OCI-LY3 (cell line): ENCODE data around the gene MKNK1.

Experiments
- H2AFZ ChIP-seq: fragments of 200-600, 300-600 bp; shearing (Covaris generic); 2 replicates; pipeline ENCODE4 v1.6.0; 2014; ENCODE audit warnings: antibody characterized with exemption, low read depth, low read length
- H3K27ac ChIP-seq: fragments of 200-600, 300-600 bp; sonication (generic); 2 replicates; pipeline ENCODE4 v1.5.1; 2014; ENCODE audit warnings: mild to moderate bottlenecking, low read length, moderate library complexity, mixed read lengths
- H3K27me3 ChIP-seq: fragments of 200-600, 300-600 bp; sonication (generic); 2 replicates; pipeline ENCODE4 v1.6.1; 2014; ENCODE audit warnings: low read depth, low read length, mixed read lengths
- H3K36me3 ChIP-seq: fragments of 200-600, 300-600 bp; sonication (generic); replicated peaks from 2 replicates; pipeline ENCODE3; 2014; ENCODE audit warnings: low read depth, low read length, mixed read lengths
- H3K4me1 ChIP-seq: fragments of 300-600, 200-600 bp; sonication (generic); 2 replicates; pipeline ENCODE4 v1.6.1; 2014; ENCODE audit warnings: low read length, mixed read lengths
- H3K4me2 ChIP-seq: fragments of 200-600, 300-600 bp; sonication (generic); 2 replicates; pipeline ENCODE4 v1.6.1; 2014; ENCODE audit warnings: low read length, mixed read lengths
- H3K4me3 ChIP-seq: fragments of 300-600, 200-600 bp; sonication (generic); 2 replicates; pipeline ENCODE4 v1.5.1; 2014; ENCODE audit warnings: antibody characterized with exemption, mild to moderate bottlenecking, low read length, moderate library complexity
- H3K79me2 ChIP-seq: fragments of 300-600, 200-600 bp; shearing (Covaris generic); 2 replicates; pipeline ENCODE4 v1.6.1; 2014; ENCODE audit warnings: mild to moderate bottlenecking, low read length, mixed read lengths
- H3K9ac ChIP-seq: fragments of 300-600, 200-600 bp; shearing (Covaris generic); 2 replicates; pipeline ENCODE4 v1.6.0; 2014; ENCODE audit warnings: mild to moderate bottlenecking, low read length, moderate library complexity
- H3K9me3 ChIP-seq: fragments of 200-600, 300-600 bp; shearing (Covaris generic); 2 replicates; pipeline ENCODE4 v1.6.1; 2014; ENCODE audit warnings: low read length, mixed read lengths; ENCODE audit not compliant: insufficient read depth
- H4K20me1 ChIP-seq: fragments of 200-600, 300-600 bp; sonication (generic); 2 replicates; pipeline ENCODE4 v1.6.1; 2016; ENCODE audit warnings: low read length, mixed read lengths; ENCODE audit not compliant: insufficient read depth
- CTCF ChIP-seq: fragments of 200-600, 300-600 bp; sonication (generic); IDR thresholded peaks from 2 replicates; pipeline ENCODE4 v1.5.1; 2014; ENCODE audit warnings: antibody characterized with exemption, low read length, low read depth
- EZH2phosphoT487 ChIP-seq: fragments of 200-600 bp; shearing (Covaris generic); IDR thresholded peaks from 2 replicates; pipeline ENCODE4 v1.6.1; 2018; ENCODE audit warnings: antibody characterized with exemption, mixed run types, low read depth

The MKNK1 gene

GRCh38 chr1:46581681-46582455 lies 22.2 kb downstream of the MKNK1 start:
- no peaks in the 10 kb centered on the region for H3K4me1 ChIP-seq
- no peaks in the 10 kb centered on the region for H3K36me3 ChIP-seq
- H4K20me1 ChIP-seq = no peaks in the 10 kb centered on the region
- no peaks in the 10 kb centered on the region for H3K27me3 ChIP-seq
- no peak overlapping the region for H3K9ac ChIP-seq
- no peak overlapping the region for H3K4me3 ChIP-seq
- no peaks in the 10 kb centered on the region for H3K79me2 ChIP-seq
- no peak overlapping the region for H2AFZ ChIP-seq
- H3K4me2 ChIP-seq = no peak overlapping the region
- no peaks in the 10 kb centered on the region for H3K9me3 ChIP-seq
- H3K27ac ChIP-seq = no peak overlapping the region
- TF ChIP-seq CTCF (no peak), EZH2phosphoT487 (no peak)

GRCh38 chr1:46580140-46580903 lies 23.7 kb downstream of the MKNK1 start:
- Histone ChIP-seq H3K9me3 (no peaks in the 10 kb centered on the region), H3K36me3 (no peaks in the 10 kb centered on the region), H3K79me2 (no peaks in the 10 kb centered on the region), H2AFZ (no peak overlapping the region), H4K20me1 (no peaks in the 10 kb centered on the region), H3K9ac (no peak overlapping the region), H3K4me3 (no peak overlapping the region), H3K4me2 (no peak overlapping the region), H3K27me3 (no peaks in the 10 kb centered on the region), H3K4me1 (no peaks in the 10 kb centered on the region), H3K27ac (no peak overlapping the region)
- no peak for TF ChIP-seq CTCF
- TF ChIP-seq EZH2phosphoT487 = no peak

DNA sequence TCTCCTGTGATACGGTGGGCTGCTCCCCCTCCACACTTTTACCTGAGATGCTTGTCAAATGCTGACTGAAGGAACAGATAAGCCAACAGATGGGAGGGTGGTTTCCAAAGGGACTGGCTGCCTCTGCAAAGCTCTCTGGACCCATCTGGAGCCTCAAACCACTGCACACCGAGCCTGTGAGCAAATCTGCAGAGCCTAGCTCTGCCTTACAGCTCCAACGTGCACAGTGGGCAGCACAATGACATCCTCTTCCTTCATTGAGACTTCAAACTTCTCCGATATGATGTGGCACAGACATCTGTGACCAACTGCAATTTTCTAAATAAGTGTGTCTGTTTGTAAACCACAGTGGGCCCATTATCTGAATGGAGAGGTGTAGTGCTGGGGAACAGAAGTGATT lies 26.4 kb downstream of the MKNK1 start:
- Histone ChIP-seq H3K4me1 (no peaks in the 10 kb centered on the region), H3K4me3 (no peak overlapping the region), H4K20me1 (no peaks in the 10 kb centered on the region), H2AFZ (no peak overlapping the region), H3K4me2 (no peak overlapping the region), H3K27ac (no peak overlapping the region), H3K9ac (no peak overlapping the region), H3K36me3 (no peaks in the 10 kb centered on the region), H3K79me2 (no peaks in the 10 kb centered on the region), H3K9me3 (no peaks in the 10 kb centered on the region), H3K27me3 (no peaks in the 10 kb centered on the region)
- TF ChIP-seq EZH2phosphoT487 (no peak), CTCF (no peak)

- H3K27ac ChIP-seq = no peak overlapping the region
- H3K4me1 ChIP-seq = no peaks in the 10 kb centered on the region
- H3K79me2 ChIP-seq = no peaks in the 10 kb centered on the region
- no peaks in the 10 kb centered on the region for H3K27me3 ChIP-seq
- H3K9me3 ChIP-seq = no peaks in the 10 kb centered on the region
- no peak overlapping the region for H3K4me2 ChIP-seq
- H4K20me1 ChIP-seq = no peaks in the 10 kb centered on the region
- no peaks in the 10 kb centered on the region for H3K36me3 ChIP-seq
- TF ChIP-seq CTCF (no peak), EZH2phosphoT487 (no peak)
- no peak overlapping the region for H3K4me3 ChIP-seq
- no peak overlapping the region for H2AFZ ChIP-seq
- H3K9ac ChIP-seq = no peak overlapping the region
These were observed 27.5 kb downstream of the MKNK1 start for GRCh38 chr1:46576596-46576995.
